ENCODE results near the gene PRICKLE2.

Gene PRICKLE2

DNA sequence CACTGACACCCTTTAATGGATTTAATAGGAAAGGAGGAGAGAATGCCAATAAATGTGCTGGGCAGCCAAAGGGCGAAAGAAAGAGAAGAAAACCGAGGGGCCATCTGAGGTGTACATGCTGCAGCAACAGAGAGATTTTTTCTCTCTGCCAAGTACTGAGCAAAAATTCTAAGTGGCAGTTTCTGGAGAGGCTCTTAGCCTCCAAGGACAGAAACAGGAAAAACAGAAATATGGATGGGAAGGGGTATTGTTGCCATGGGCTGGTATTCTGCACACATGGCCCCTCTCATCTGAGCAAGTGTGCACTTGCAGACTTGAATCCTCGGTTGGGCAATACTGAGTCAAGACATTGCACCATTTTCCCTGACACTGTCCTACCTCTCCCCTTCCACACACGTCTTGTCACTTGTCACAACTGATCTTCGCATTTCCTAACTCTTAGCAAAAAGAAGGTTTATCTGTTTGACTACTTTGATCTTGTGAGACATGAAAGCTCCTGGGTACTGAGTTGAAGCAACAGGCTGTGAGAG is 73.9 kb downstream of the PRICKLE2 start:
- Mint-ChIP-seq H3K4me3 (no peak overlapping the region), H3K36me3 (ENCODE audit: insufficient read depth) (no peaks in the 10 kb centered on the region), H3K27me3 (peaks cover 30% of the 10 kb centered on the region), H3K27ac (ENCODE audit: low read depth) (no peak overlapping the region), H3K4me1 (no peaks in the 10 kb centered on the region), H3K9me3 (no peaks in the 10 kb centered on the region)
- ATAC-seq (replicated peaks; ENCODE audit: extremely low read depth, poor library complexity, severe bottlenecking) (no peak), DNase-seq (ENCODE audit: low spot score in 2 of 2) (no peak)

DNA sequence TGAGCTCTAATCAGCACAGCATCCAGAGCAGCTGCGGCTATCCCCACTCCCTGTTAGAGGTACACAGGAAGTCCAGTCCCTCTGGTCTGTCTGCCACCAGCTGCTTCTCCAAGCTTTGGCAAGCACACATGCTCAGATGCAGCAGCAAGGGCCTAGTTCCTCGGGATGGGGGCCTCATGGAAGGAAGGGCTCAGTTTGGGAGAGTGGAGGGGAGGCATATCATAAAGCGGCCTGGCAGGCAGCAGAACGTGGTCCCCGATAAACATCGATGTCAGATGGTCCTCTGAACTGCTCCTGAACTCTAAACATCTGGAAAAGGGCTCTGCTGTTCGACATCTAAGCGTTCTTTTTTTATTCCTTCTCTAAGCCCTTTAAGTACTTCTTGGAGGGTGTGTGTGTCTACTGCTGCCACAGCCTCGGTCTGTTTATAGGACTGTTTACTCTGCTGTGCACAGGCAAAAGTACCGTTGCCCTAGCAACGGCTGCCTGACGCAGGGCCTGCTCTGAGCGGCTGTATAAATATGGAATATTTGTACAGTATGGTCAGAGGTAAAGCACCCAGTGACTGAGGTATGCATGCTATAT is 74.6 kb downstream of the PRICKLE2 start:
- Mint-ChIP-seq H3K27ac (ENCODE audit: low read depth) (no peak overlapping the region), H3K4me1 (no peaks in the 10 kb centered on the region), H3K36me3 (ENCODE audit: insufficient read depth) (no peaks in the 10 kb centered on the region), H3K27me3 (peaks cover 30% of the 10 kb centered on the region), H3K9me3 (no peaks in the 10 kb centered on the region), H3K4me3 (no peak overlapping the region)
- DNase-seq (ENCODE audit: low spot score in 2 of 2) (no peak), ATAC-seq (replicated peaks; ENCODE audit: extremely low read depth, poor library complexity, severe bottlenecking) (no peak)

DNA sequence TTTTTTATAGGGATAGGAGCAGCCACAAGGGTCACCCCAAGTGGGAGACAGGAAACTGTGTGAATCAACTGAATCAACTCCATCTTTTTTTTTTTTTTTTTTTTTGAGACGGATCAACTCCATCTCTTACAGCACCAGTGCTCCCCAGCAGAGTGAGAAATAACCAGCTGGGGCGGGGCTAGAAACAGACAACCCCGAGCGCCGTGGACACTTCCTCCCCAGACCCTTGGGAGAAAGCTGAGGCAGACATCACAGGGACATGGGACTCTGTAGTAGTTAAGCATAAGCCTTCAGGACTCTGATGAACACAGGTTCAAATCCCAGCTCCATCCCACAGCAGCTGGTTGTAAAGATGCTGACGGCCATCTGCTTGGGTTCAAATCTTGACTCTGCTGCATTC is 75.4 kb downstream of the PRICKLE2 start:
- DNase-seq (ENCODE audit: low spot score in 2 of 2), result no peak
- no peak overlapping the region for H3K4me3 Mint-ChIP-seq
- no peaks in the 10 kb centered on the region for H3K4me1 Mint-ChIP-seq
- peaks cover 30% of the 10 kb centered on the region for H3K27me3 Mint-ChIP-seq
- no peaks in the 10 kb centered on the region for H3K9me3 Mint-ChIP-seq
- H3K27ac Mint-ChIP-seq (ENCODE audit: low read depth), result no peak overlapping the region
- no peaks in the 10 kb centered on the region for H3K36me3 Mint-ChIP-seq (ENCODE audit: insufficient read depth)
- no peak for ATAC-seq (replicated peaks; ENCODE audit: extremely low read depth, poor library complexity, severe bottlenecking)

DNA sequence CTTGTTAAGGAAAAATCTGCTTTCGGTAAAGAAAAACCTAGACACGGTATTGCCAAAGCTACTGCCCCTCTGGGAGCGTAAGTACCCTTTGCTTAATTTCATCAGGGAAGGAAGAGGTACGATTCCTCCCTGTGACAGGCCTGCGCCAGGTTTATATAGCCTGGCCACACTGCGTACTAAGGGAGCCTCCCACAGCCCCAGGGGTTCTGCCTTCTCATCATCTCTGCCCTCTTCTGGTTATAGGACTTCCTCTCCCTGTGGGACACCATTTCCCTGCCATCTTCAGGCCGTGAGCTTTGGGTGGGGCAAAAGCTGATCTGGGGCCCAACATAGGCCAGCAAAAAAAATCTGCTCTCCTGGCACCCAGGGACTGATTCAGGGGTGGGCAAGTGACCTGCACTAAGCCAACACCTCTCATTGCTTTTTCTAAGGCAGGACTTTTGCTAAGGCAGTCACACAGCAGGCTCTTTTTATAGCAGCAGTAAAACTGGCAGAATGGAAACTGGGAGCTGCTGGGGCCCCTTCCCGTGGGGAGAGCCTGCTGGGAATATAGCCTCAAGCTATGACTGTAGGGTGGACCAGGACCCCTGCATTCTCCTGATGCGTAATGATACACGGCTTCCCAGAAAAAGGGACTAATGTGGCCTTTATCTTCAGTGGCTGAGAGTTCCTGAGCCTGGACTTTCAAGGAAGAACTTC is 76.2 kb downstream of the PRICKLE2 start:
- Mint-ChIP-seq H3K4me1 (no peaks in the 10 kb centered on the region), H3K36me3 (ENCODE audit: insufficient read depth) (no peaks in the 10 kb centered on the region), H3K27ac (ENCODE audit: low read depth) (no peak overlapping the region), H3K9me3 (no peaks in the 10 kb centered on the region), H3K27me3 (peaks cover 30% of the 10 kb centered on the region), H3K4me3 (no peak overlapping the region)
- ATAC-seq (replicated peaks; ENCODE audit: extremely low read depth, poor library complexity, severe bottlenecking) (no peak), DNase-seq (ENCODE audit: low spot score in 2 of 2) (no peak)

DNA sequence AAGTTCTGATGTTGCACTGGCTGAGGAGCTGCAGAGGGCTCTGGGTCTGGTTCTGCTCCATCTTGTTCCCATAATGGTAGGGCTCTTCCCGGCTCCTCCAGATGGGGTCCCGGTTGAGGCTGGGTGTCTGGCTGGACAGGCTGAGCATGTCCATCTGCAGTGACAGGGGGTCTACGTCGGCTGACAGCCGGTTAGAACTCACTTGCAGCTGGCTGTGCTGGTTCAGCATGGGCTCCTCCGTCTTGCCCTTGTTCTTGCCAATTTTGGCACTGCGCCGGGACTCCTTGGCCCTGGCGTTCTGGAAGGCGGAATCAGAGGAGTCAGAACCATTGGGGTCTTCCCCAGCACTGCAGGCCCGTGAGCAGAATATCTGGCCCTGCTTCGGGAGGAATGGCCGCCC is 78.1 kb downstream of the PRICKLE2 start:
- H3K4me1 Mint-ChIP-seq, result no peaks in the 10 kb centered on the region
- peaks cover 22% of the 10 kb centered on the region for H3K27me3 Mint-ChIP-seq
- no peak overlapping the region for H3K27ac Mint-ChIP-seq (ENCODE audit: low read depth)
- ATAC-seq (replicated peaks; ENCODE audit: extremely low read depth, poor library complexity, severe bottlenecking) (no peak), DNase-seq (ENCODE audit: low spot score in 2 of 2) (no peak)
- H3K4me3 Mint-ChIP-seq, result no peak overlapping the region
- no peaks in the 10 kb centered on the region for H3K9me3 Mint-ChIP-seq
- H3K36me3 Mint-ChIP-seq (ENCODE audit: insufficient read depth), result no peaks in the 10 kb centered on the region

DNA sequence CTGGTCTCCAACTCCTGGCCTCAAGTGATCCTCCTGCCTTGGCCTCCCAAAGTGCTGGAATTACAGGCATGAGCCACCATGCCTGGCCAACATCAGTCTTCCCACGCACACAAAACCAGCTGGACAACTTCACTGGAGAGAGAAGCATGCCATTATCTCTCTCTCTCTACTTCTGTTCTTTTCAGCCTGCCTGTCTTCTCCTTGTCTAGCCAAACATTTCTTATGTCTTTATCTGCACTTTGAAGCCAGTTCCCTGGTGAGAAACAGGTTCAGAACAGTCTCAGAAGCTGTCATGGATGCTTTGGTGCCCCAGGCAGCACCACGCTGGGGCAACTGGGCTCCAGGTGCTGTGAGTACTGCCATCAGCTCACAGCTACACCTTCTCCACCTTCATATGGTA is 79.8 kb downstream of the PRICKLE2 start:
- Mint-ChIP-seq H3K4me1 (no peaks in the 10 kb centered on the region), H3K4me3 (no peak overlapping the region), H3K36me3 (ENCODE audit: insufficient read depth) (no peaks in the 10 kb centered on the region), H3K27me3 (peaks cover 4% of the 10 kb centered on the region), H3K27ac (ENCODE audit: low read depth) (no peak overlapping the region), H3K9me3 (no peaks in the 10 kb centered on the region)
- ATAC-seq (replicated peaks; ENCODE audit: extremely low read depth, poor library complexity, severe bottlenecking) (no peak), DNase-seq (ENCODE audit: low spot score in 2 of 2) (no peak)

DNA sequence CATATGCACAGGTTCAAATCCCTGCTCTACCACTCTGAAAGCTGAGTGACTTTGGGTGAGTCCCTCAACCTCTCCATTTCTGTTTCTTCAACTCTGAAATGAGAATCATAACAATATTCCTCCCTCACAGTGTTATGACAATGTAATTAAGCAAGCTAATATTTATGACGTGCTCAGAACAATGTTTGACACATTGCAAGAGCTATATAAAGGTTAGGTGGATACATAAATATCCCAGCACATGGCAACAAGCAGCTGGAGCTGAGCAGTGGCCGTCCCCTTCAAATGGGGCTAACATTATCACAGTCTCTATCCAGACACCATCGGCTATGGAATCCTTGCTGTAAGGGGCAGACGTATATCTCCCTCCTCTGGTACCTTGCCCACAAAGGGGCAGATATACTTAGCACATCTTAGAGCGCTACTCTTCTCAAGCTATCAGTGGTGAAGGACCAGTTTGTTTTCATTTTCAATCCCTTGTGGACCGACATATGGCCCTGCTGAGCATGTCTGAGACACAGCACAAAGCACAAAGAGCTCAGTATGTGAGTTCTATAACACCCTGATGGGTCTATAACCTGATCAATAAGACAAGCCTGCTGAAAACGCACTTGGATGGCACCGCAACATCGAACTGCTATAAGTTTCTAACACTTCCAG is 80.9 kb downstream of the PRICKLE2 start:
- Mint-ChIP-seq H3K36me3 (ENCODE audit: insufficient read depth) (no peaks in the 10 kb centered on the region), H3K4me3 (no peak overlapping the region), H3K9me3 (no peaks in the 10 kb centered on the region), H3K4me1 (no peaks in the 10 kb centered on the region), H3K27ac (ENCODE audit: low read depth) (no peak overlapping the region), H3K27me3 (no peaks in the 10 kb centered on the region)
- no peak for ATAC-seq (replicated peaks; ENCODE audit: extremely low read depth, poor library complexity, severe bottlenecking)
- no peak for DNase-seq (ENCODE audit: low spot score in 2 of 2)

DNA sequence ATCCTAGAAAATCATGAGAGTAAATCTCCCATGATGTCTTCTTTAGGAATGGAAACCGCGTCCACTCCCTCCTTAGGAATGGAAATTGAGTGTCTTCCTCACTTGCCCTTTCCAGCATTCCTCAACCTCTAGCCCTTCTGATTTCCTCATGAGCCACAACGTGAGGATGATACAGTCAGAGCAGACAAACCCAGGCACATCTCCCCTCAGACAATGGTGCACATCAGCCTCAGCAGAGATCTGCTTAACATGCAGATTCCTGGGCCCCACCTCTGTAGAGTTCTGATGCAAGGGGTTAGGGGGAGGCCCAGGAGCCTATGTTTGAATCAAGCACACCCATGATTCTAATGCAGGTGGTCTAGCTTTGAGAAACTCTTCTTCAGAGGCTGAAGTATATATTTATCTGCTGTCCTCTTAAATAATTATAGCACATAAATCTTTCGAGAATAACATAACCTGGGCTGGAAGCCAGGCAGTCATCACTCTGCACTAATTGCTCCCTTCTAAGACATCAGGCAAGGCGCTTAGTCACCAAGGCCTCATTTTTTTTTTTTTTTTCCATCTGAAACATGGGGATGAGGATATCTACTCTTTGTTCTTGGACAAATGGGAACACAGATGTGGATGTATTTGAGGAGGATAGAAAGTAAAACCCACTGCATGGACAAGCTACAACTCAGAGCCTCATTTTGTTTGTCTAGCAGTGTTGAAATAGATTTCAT is 81.7 kb downstream of the PRICKLE2 start:
- DNase-seq (ENCODE audit: low spot score in 2 of 2) (no peak), ATAC-seq (replicated peaks; ENCODE audit: extremely low read depth, poor library complexity, severe bottlenecking) (no peak)
- H3K9me3 Mint-ChIP-seq, result no peaks in the 10 kb centered on the region
- H3K36me3 Mint-ChIP-seq (ENCODE audit: insufficient read depth), result no peaks in the 10 kb centered on the region
- no peaks in the 10 kb centered on the region for H3K27me3 Mint-ChIP-seq
- H3K27ac Mint-ChIP-seq (ENCODE audit: low read depth), result no peak overlapping the region
- H3K4me1 Mint-ChIP-seq, result no peaks in the 10 kb centered on the region
- no peak overlapping the region for H3K4me3 Mint-ChIP-seq

DNA sequence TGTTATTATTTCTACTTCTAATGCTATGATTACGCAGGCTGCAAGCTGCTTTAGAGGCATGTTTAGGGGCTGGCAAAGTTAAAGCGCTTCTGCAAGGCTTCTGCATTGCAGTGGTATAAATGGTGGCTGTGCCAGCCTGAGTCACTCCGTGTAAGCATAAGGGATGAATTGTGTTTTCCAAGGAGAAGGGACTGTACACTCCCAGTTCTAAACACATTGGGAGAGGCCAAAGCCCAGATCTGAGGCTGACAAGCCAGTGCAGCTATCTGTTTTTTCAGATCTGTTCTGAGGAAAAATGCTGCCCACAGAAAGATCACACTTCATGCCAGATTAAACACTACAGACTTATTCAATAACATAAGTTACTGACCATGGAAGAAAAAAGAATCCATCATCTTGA is 83.8 kb downstream of the PRICKLE2 start:
- peaks cover 2% of the 10 kb centered on the region for H3K27me3 Mint-ChIP-seq
- H3K27ac Mint-ChIP-seq (ENCODE audit: low read depth), result no peak overlapping the region
- H3K4me1 Mint-ChIP-seq, result no peaks in the 10 kb centered on the region
- H3K4me3 Mint-ChIP-seq, result no peak overlapping the region
- H3K36me3 Mint-ChIP-seq (ENCODE audit: insufficient read depth), result no peaks in the 10 kb centered on the region
- ATAC-seq (replicated peaks; ENCODE audit: extremely low read depth, poor library complexity, severe bottlenecking), result no peak
- H3K9me3 Mint-ChIP-seq, result no peaks in the 10 kb centered on the region
- no peak for DNase-seq (ENCODE audit: low spot score in 2 of 2)

DNA sequence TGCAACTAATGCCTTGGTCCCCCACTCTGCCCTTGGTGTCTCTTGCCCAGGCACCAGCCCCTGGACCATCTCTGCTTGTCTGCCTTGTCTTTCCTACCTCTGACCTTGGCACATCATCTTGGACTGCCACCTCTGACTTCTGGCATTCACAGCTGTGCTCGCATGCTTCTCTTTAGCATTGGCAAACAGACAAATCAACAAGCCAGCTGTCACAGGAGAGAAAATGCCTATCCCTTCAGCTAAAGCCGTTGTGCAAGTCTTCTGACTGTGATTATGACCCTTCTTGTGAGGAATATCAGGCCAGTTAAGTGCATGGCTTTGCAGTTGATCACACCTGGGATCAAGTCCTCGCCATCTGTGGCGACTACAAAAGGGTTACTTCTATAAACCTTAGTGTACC is 84.6 kb downstream of the PRICKLE2 start:
- Mint-ChIP-seq H3K9me3 (no peaks in the 10 kb centered on the region), H3K36me3 (ENCODE audit: insufficient read depth) (no peaks in the 10 kb centered on the region), H3K4me1 (no peaks in the 10 kb centered on the region), H3K27me3 (peaks cover 8% of the 10 kb centered on the region), H3K27ac (ENCODE audit: low read depth) (no peak overlapping the region), H3K4me3 (no peak overlapping the region)
- no peak for DNase-seq (ENCODE audit: low spot score in 2 of 2)
- no peak for ATAC-seq (replicated peaks; ENCODE audit: extremely low read depth, poor library complexity, severe bottlenecking)

DNA sequence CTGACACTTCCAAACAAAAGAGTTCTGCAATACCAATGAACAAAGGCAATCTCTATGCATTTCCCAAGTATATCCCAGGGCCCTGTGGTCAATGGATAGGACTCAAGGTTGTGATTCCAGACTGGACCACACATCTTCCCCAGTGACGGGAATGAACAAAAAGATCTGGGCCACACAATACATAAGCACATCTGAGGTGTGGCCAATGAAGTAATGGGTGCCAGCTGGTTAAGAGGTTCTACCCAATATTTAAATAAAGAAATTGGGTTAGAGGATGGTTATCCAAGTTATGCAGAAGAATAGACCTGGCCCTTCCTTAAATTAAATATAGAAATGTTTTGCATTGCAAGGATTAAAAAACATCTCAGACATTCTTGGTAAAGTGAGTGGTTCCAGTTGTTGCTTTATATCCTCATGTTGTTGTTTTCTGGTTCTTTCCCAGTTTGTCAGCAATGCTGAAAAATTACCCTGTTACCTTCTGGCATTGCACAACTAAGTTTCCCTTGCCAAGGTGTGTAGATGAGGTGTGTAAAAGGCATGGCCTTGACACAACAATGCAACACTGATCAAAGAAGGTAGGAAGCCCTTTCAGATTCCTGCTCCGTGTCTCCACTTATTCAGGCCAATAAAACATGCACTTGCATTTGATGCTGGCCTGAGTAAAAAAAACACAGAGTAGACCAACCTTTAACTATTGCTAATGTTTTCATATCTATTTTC is 86.5 kb downstream of the PRICKLE2 start:
- no peak overlapping the region for H3K4me3 Mint-ChIP-seq
- no peak overlapping the region for H3K27ac Mint-ChIP-seq (ENCODE audit: low read depth)
- peaks cover 22% of the 10 kb centered on the region for H3K27me3 Mint-ChIP-seq
- no peaks in the 10 kb centered on the region for H3K9me3 Mint-ChIP-seq
- H3K36me3 Mint-ChIP-seq (ENCODE audit: insufficient read depth), result no peaks in the 10 kb centered on the region
- DNase-seq (ENCODE audit: low spot score in 2 of 2), result no peak
- no peaks in the 10 kb centered on the region for H3K4me1 Mint-ChIP-seq
- no peak for ATAC-seq (replicated peaks; ENCODE audit: extremely low read depth, poor library complexity, severe bottlenecking)

DNA sequence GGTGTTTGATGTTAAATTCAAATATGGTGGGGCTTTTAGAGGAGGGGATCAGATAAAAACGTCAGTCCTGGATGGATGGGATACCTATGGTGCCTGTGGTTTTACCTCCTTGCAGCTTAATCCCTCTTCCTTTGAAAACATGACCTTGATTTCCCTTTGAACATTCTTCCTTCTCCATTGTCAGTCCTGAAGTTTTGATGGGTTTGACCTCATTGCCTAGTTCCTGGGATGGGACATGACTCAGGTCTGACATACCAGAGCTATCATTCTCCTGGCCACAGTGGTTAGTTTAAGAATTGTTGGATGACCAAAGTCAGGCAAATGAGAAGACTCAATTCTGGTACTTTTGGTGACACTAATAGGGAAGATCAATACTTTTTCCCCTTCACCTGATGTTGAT is 87.2 kb downstream of the PRICKLE2 start:
- no peak for ATAC-seq (replicated peaks; ENCODE audit: extremely low read depth, poor library complexity, severe bottlenecking)
- DNase-seq (ENCODE audit: low spot score in 2 of 2), result no peak
- no peaks in the 10 kb centered on the region for H3K36me3 Mint-ChIP-seq (ENCODE audit: insufficient read depth)
- no peaks in the 10 kb centered on the region for H3K4me1 Mint-ChIP-seq
- H3K27me3 Mint-ChIP-seq, result peaks cover 22% of the 10 kb centered on the region
- H3K4me3 Mint-ChIP-seq, result no peak overlapping the region
- H3K9me3 Mint-ChIP-seq, result no peaks in the 10 kb centered on the region
- H3K27ac Mint-ChIP-seq (ENCODE audit: low read depth), result no peak overlapping the region
